NB4 (cell line): ENCODE data around the gene SETDB1.

Source experiments
- POLR2A ChIP-seq: IDR thresholded peaks from 2 replicates; pipeline ENCODE4 v1.6.1; 2011; ENCODE audit warnings: mild to moderate bottlenecking; ENCODE audit not compliant: insufficient read length; ENCODE audit errors: extremely low read depth
- TF ChIP-seq, protein P1 (sequence below): IDR thresholded peaks from 2 replicates; pipeline ENCODE4 v1.6.1; 2011; ENCODE audit warnings: low read depth, low read length
- TF ChIP-seq, protein P2 (sequence below): IDR thresholded peaks from one replicate; pipeline ENCODE4 v1.5.1; 2012; ENCODE audit warnings: low read depth, low read length

DNA sequence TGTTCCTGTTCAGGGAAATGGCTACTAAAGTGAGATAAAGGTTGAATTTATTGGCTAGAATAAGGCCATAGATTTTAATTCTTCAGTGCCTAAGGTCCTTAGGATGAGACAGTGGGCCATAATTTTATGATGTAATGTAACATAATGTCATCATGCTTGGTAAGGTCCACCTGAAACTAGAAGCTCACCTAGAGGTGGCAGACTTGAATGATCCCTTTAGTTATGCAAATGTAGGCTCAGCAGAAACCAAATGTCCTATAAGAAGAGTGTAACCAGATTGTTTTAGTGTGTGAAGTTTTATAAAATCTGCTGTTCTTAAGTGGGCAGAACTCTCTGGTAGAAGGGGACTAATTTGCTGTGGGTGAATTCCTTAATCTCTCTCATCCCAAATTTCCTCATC is 13.5 kb upstream of the SETDB1 start:
- TF ChIP-seq, protein P1, sequence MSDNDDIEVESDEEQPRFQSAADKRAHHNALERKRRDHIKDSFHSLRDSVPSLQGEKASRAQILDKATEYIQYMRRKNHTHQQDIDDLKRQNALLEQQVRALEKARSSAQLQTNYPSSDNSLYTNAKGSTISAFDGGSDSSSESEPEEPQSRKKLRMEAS, result no peak
- TF ChIP-seq, protein P2, sequence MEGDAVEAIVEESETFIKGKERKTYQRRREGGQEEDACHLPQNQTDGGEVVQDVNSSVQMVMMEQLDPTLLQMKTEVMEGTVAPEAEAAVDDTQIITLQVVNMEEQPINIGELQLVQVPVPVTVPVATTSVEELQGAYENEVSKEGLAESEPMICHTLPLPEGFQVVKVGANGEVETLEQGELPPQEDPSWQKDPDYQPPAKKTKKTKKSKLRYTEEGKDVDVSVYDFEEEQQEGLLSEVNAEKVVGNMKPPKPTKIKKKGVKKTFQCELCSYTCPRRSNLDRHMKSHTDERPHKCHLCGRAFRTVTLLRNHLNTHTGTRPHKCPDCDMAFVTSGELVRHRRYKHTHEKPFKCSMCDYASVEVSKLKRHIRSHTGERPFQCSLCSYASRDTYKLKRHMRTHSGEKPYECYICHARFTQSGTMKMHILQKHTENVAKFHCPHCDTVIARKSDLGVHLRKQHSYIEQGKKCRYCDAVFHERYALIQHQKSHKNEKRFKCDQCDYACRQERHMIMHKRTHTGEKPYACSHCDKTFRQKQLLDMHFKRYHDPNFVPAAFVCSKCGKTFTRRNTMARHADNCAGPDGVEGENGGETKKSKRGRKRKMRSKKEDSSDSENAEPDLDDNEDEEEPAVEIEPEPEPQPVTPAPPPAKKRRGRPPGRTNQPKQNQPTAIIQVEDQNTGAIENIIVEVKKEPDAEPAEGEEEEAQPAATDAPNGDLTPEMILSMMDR, result no peak
- no peak for TF ChIP-seq POLR2A
